ENCODE data around the gene NDUFA8.
A peak's percentile ranks its signal among the peaks of the same experiment; 100 is the strongest.

NDUFA8 gene

GRCh38 chr9:122133263-122133983, 26.2 kb downstream of the NDUFA8 start:
- H3K36me3 ChIP-seq (ENCODE audit: insufficient read depth, low read length), result no peaks in the 10 kb centered on the region
- H3K4me3 ChIP-seq (ENCODE audit: low read length), result no peak overlapping the region
- H3K4me1 ChIP-seq (ENCODE audit: control insufficient read depth, insufficient read depth, low read length), result peaks cover 7% of the 10 kb centered on the region
- H3K9ac ChIP-seq (ENCODE audit: low read depth, low read length), result no peak overlapping the region
- no peak overlapping the region for H3K4me2 ChIP-seq (ENCODE audit: low read length)
- no peaks in the 10 kb centered on the region for H3K9me3 ChIP-seq (replicated peaks; ENCODE audit: low read length)
- peaks cover 8% of the 10 kb centered on the region for H3K27me3 ChIP-seq (ENCODE audit: control insufficient read depth, insufficient read depth, low read length)

GRCh38 chr9:122132539-122132938, 27.0 kb downstream of the NDUFA8 start:
- H3K9me3 ChIP-seq (replicated peaks; ENCODE audit: low read length), result no peaks in the 10 kb centered on the region
- no peak overlapping the region for H3K4me3 ChIP-seq (ENCODE audit: low read length)
- H3K27me3 ChIP-seq (ENCODE audit: control insufficient read depth, insufficient read depth, low read length), result peaks cover 8% of the 10 kb centered on the region
- peaks cover 7% of the 10 kb centered on the region for H3K4me1 ChIP-seq (ENCODE audit: control insufficient read depth, insufficient read depth, low read length)
- H3K36me3 ChIP-seq (ENCODE audit: insufficient read depth, low read length), result no peaks in the 10 kb centered on the region
- no peak overlapping the region for H3K9ac ChIP-seq (ENCODE audit: low read depth, low read length)
- H3K4me2 ChIP-seq (ENCODE audit: low read length), result no peak overlapping the region

DNA sequence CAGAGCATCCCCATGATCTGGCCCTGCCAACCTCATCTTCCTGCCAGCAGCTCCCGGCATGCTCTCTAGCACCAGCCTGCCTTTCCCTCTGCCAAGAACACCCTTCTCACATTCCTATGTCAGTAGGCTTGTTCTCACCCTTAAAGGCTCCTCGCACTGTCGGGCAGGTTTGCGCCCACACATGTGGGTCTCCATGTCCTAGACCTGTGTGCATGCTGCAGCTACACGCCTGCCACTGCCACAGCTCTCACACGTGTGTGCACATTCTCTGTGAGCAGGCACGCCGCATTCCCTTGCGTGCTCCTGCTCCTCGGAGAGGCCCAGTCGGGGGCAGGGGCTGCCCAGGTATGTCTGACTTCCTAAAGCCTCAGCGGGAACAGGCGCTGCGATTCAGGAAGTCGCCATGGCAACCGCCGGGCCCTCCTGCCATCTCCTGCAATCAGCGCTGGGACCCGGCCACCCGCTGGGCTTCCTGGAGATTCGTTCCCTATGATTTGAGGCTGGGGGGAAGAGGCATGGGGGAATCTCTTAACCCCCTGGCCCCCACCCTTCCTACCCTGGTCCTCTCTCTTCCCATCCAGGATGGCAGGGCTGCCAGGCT, 28.1 kb downstream of the NDUFA8 start:
- Histone ChIP-seq H3K4me2 (ENCODE audit: low read length) (no peak overlapping the region), H3K9ac (ENCODE audit: low read depth, low read length) (no peak overlapping the region), H3K36me3 (ENCODE audit: insufficient read depth, low read length) (no peaks in the 10 kb centered on the region), H3K4me1 (ENCODE audit: control insufficient read depth, insufficient read depth, low read length) (peaks cover 10% of the 10 kb centered on the region), H3K9me3 (replicated peaks; ENCODE audit: low read length) (no peaks in the 10 kb centered on the region), H3K27me3 (ENCODE audit: control insufficient read depth, insufficient read depth, low read length) (peaks cover 10% of the 10 kb centered on the region), H3K4me3 (ENCODE audit: low read length) (no peak overlapping the region)

DNA sequence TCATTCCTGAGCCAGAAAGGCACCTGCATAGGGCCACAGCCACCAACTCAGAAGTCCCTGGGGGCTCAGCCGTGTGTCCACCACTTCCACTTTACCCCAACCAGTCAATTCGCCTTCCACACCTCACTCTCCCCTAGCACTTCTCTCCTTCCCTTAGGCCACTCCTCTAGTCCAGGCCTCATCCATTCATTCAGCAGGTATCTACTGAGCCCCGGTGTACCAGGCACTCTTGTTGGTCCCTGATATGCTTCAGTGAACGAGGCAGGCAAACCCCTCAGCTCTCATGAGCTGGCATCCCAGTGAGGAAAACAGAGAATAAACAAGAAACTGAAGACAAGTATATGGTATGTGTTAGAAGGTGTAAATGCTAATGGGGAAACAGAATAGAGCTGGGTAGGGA, 28.7 kb downstream of the NDUFA8 start:
- Histone ChIP-seq H3K4me1 (ENCODE audit: control insufficient read depth, insufficient read depth, low read length) (peaks cover 16% of the 10 kb centered on the region), H3K9ac (ENCODE audit: low read depth, low read length) (no peak overlapping the region), H3K9me3 (replicated peaks; ENCODE audit: low read length) (no peaks in the 10 kb centered on the region), H3K27me3 (ENCODE audit: control insufficient read depth, insufficient read depth, low read length) (peaks cover 14% of the 10 kb centered on the region), H3K4me3 (ENCODE audit: low read length) (no peak overlapping the region), H3K36me3 (ENCODE audit: insufficient read depth, low read length) (no peaks in the 10 kb centered on the region), H3K4me2 (ENCODE audit: low read length) (no peak overlapping the region)

GRCh38 chr9:122129969-122130368, 29.6 kb downstream of the NDUFA8 start:
- H3K4me3 ChIP-seq (ENCODE audit: low read length), result no peak overlapping the region
- no peaks in the 10 kb centered on the region for H3K36me3 ChIP-seq (ENCODE audit: insufficient read depth, low read length)
- no peak overlapping the region for H3K4me2 ChIP-seq (ENCODE audit: low read length)
- H3K27me3 ChIP-seq (ENCODE audit: control insufficient read depth, insufficient read depth, low read length), result peaks cover 14% of the 10 kb centered on the region
- H3K9ac ChIP-seq (ENCODE audit: low read depth, low read length), result no peak overlapping the region
- H3K9me3 ChIP-seq (replicated peaks; ENCODE audit: low read length), result no peaks in the 10 kb centered on the region
- H3K4me1 ChIP-seq (ENCODE audit: control insufficient read depth, insufficient read depth, low read length), result peaks cover 20% of the 10 kb centered on the region

DNA sequence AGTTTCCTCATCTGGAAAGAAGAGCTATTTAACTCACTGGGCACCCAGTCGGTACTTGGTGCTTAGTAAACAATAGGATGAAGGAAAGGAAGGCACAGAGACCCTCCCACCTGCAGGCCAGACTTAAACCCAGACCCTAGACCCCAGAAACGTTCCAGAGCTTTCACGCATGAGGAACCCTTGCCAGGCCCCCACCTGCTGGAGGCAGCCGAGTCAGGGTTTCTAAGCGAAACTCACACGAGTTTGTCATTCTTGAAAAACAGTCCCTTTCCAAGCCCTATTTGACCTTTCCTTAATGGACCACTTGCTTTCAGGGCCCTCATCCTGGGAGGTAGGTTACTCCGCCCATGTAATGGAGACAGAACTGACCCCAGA, 30.6 kb downstream of the NDUFA8 start:
- Histone ChIP-seq H3K9me3 (replicated peaks; ENCODE audit: low read length) (no peaks in the 10 kb centered on the region), H3K4me3 (ENCODE audit: low read length) (no peak overlapping the region), H3K36me3 (ENCODE audit: insufficient read depth, low read length) (no peaks in the 10 kb centered on the region), H3K4me2 (ENCODE audit: low read length) (no peak overlapping the region), H3K9ac (ENCODE audit: low read depth, low read length) (no peak overlapping the region), H3K4me1 (ENCODE audit: control insufficient read depth, insufficient read depth, low read length) (peaks cover 15% of the 10 kb centered on the region), H3K27me3 (ENCODE audit: control insufficient read depth, insufficient read depth, low read length) (peaks cover 19% of the 10 kb centered on the region)

DNA sequence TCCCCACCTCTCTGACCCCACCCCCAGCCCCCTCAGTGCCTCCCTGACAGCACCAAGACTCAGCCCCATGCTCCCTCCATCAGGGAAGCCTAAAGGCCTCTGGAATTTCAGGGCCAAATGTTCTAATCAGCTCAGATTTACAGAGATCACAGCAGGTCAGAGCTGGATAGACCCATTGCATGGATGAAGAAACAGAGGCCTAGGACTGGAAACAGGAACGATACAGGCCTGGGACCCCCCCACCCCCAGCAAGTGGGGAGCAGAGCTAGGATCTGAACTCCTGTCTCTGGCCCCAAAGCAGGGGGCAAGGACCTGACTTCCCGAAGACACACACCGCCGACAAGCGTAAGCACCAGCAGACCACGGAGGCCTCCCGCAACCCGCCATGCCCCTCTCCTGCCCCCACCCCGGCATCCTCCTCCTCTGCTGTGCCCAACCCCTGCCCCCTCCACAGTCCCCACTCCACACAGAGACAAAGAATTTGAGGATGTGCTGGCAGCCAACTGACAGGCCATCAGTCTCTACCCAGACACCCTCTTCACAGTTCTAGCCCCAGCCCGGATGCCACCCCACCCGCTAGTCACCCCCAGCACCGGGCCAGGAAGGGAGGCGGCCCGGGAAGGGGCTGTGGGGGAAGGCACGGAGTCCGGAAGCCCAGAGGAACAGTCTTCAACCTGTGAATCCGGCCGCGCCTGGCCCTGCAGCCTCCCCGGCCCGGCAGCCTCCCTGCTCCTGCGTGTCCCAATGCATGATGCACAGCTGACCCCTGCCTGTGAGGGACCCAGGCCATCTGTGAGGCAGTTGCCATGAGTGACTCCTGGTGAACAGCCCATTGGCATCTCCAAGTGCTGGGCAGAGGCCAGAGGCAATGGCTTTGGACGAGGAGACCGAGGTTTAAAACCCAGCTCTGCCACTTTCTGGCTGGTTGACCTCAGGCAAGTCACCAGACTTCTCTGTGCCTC, 31.3 kb downstream of the NDUFA8 start:
- H3K4me3 ChIP-seq (ENCODE audit: low read length), result no peak overlapping the region
- H3K9me3 ChIP-seq (replicated peaks; ENCODE audit: low read length), result no peaks in the 10 kb centered on the region
- H3K27me3 ChIP-seq (ENCODE audit: control insufficient read depth, insufficient read depth, low read length), result peaks cover 19% of the 10 kb centered on the region
- H3K9ac ChIP-seq (ENCODE audit: low read depth, low read length), result no peak overlapping the region
- H3K36me3 ChIP-seq (ENCODE audit: insufficient read depth, low read length), result no peaks in the 10 kb centered on the region
- H3K4me1 ChIP-seq (ENCODE audit: control insufficient read depth, insufficient read depth, low read length), result peaks cover 15% of the 10 kb centered on the region
- no peak overlapping the region for H3K4me2 ChIP-seq (ENCODE audit: low read length)

GRCh38 chr9:122127396-122127798, 32.2 kb downstream of the NDUFA8 start:
- H3K4me2 ChIP-seq (ENCODE audit: low read length), result no peak overlapping the region
- no peaks in the 10 kb centered on the region for H3K36me3 ChIP-seq (ENCODE audit: insufficient read depth, low read length)
- peaks cover 19% of the 10 kb centered on the region for H3K27me3 ChIP-seq (ENCODE audit: control insufficient read depth, insufficient read depth, low read length)
- H3K4me3 ChIP-seq (ENCODE audit: low read length), result no peak overlapping the region
- H3K9ac ChIP-seq (ENCODE audit: low read depth, low read length), result no peak overlapping the region
- H3K9me3 ChIP-seq (replicated peaks; ENCODE audit: low read length), result no peaks in the 10 kb centered on the region
- H3K4me1 ChIP-seq (ENCODE audit: control insufficient read depth, insufficient read depth, low read length), result peaks cover 15% of the 10 kb centered on the region

DNA sequence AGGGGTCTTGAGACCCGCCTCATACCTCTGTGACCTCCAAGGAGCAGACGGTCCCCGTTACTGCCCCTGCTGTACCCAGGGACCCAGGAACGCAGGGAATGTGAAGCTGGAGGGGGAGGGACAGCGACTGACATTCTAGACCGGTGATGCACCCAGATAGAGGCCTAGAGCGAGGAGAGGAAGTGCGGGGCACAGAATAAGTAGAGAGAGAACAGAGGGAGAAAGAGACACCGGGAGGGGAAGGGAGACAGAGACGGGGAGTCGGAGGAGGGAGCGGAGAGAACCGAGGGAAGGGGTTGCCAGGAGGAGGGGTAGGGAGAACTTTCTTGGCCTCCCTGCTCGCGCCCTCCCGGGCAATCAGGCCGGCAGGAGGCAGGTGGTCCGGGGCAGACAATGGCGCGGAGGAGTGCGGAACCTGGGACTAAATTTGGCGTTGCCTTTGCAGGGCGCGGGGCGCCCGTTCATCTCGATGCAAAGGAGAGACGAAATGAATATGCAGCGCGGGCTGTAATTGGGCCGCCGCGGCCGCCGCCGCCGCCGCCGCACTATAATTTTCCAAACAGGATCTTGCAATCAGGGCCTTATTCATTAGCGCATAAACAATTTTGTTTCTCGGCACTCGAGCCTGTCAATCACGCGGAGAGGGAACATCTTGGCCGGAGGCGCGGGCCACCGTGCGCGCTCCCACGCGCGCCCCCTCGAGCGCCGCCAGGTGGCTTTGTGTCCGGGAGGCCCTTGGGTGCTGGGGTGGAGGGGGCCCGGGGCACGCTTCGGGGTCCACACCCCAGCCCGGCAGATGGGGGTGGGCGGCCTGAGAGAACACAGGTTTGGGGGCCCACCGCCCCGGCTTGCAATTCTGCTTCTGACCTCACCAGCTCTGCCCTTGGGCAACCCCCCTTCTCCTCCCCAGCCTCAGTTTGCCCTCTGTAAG, 33.0 kb downstream of the NDUFA8 start:
- no peaks in the 10 kb centered on the region for H3K9me3 ChIP-seq (replicated peaks; ENCODE audit: low read length)
- peaks cover 19% of the 10 kb centered on the region for H3K27me3 ChIP-seq (ENCODE audit: control insufficient read depth, insufficient read depth, low read length)
- H3K4me3 ChIP-seq (ENCODE audit: low read length), result peak overlapping the region; percentile 41
- no peak overlapping the region for H3K9ac ChIP-seq (ENCODE audit: low read depth, low read length)
- peaks cover 15% of the 10 kb centered on the region for H3K4me1 ChIP-seq (ENCODE audit: control insufficient read depth, insufficient read depth, low read length)
- peak overlapping the region; percentile 81 for H3K4me2 ChIP-seq (ENCODE audit: low read length)
- no peaks in the 10 kb centered on the region for H3K36me3 ChIP-seq (ENCODE audit: insufficient read depth, low read length)

DNA sequence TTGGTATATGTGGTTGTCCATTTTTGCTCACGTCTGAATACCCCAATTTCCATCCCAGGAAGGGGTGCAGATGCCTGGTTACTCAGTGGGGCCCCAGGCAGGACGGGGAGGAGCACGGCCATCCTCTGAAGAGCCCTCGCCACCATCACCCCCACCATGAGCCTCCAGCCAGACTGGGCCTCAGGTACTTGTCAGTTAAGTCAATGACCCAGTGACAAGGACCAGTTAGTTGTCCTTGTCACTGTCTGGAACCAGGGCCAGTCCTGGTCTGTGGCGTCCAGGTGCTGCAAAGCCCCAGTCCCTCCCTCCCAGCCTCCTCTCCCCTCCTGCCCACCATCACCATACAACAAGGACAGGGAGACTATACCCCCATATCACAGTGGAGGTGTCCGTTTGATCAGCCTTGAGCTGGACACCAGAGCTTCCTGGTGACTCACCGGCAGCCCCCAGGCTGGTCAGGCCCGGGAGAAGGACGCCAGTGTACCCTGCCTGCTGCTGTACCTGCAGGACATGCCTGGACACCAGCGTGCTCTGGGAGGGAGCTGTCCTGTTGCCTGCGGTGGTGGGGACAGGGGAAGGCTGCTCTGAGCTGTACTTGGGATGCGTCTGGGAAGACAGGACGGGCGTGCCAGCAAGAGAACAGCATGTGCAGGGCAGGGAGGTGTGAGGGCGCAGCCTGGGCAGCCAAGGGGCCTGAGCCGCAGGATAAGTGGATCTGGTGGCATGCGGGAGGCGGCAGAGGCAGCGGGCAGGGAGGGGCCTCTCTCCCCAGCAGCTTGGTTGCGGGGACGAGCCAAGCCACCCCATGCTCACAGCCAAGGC, 33.9 kb downstream of the NDUFA8 start:
- Histone ChIP-seq H3K4me3 (ENCODE audit: low read length) (peak overlapping the region; percentile 41), H3K27me3 (ENCODE audit: control insufficient read depth, insufficient read depth, low read length) (peaks cover 13% of the 10 kb centered on the region), H3K9ac (ENCODE audit: low read depth, low read length) (no peak overlapping the region), H3K4me1 (ENCODE audit: control insufficient read depth, insufficient read depth, low read length) (peaks cover 15% of the 10 kb centered on the region), H3K4me2 (ENCODE audit: low read length) (peak overlapping the region; percentile 81), H3K9me3 (replicated peaks; ENCODE audit: low read length) (no peaks in the 10 kb centered on the region), H3K36me3 (ENCODE audit: insufficient read depth, low read length) (no peaks in the 10 kb centered on the region)
